ENCODE measurements around the gene RABL2B.

DNA sequence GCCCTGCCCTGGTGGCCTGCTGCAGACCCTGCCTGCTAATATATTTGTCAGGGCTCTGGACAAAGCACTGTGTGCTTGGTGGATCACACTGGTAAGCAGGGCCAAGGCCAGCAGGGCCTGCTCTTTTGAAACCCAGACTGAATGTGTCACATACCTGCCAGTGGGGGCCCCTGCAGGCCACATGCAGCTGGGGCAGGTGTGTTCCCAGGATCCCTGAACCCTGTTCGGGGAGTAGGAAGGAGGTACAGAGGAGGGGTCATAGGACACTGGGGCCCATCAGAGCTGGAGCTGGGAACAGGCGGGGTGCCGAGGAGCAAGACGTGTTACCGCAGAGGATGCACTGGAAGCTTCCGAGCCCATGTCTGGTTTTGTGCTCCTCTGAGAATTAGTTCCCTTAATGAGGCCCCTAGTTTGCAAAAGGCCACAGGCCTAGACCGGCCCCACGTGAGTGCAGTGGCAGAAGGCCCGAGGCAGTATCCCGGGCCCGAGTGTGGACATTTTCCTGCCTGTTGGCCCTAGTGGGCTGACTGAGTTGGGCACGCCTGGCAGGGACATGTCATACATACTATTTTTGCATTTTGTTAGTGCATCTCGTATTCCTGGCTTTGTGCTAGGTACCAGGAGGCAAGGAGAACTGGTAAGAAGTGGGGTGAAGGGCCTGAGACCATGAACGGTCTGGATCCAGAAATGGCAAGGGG is 56.6 kb downstream of the RABL2B start:
- TF ChIP-seq, protein P1, sequence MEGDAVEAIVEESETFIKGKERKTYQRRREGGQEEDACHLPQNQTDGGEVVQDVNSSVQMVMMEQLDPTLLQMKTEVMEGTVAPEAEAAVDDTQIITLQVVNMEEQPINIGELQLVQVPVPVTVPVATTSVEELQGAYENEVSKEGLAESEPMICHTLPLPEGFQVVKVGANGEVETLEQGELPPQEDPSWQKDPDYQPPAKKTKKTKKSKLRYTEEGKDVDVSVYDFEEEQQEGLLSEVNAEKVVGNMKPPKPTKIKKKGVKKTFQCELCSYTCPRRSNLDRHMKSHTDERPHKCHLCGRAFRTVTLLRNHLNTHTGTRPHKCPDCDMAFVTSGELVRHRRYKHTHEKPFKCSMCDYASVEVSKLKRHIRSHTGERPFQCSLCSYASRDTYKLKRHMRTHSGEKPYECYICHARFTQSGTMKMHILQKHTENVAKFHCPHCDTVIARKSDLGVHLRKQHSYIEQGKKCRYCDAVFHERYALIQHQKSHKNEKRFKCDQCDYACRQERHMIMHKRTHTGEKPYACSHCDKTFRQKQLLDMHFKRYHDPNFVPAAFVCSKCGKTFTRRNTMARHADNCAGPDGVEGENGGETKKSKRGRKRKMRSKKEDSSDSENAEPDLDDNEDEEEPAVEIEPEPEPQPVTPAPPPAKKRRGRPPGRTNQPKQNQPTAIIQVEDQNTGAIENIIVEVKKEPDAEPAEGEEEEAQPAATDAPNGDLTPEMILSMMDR (IDR thresholded peaks at IDR 0.05), result no peak
- TF ChIP-seq EP300 (IDR thresholded peaks at IDR 0.05; ENCODE audit: low read depth), result no peak

Measured in transverse colon (tissue), 3 donors.